ENCODE results near the gene MFAP2. TPM values are rescaled to one million over a fixed set of nuclear protein-coding genes. Genes with fewer than 3 reads are reported as not detected.
"Not testable (repeated sequence)": the region's sequence is repeated elsewhere in the genome, so short reads cannot be mapped to it uniquely, and the experiment has no call there.

MFAP2 gene
- total RNA-seq, 1 experiment from 2014 or later: 152 TPM

DNA sequence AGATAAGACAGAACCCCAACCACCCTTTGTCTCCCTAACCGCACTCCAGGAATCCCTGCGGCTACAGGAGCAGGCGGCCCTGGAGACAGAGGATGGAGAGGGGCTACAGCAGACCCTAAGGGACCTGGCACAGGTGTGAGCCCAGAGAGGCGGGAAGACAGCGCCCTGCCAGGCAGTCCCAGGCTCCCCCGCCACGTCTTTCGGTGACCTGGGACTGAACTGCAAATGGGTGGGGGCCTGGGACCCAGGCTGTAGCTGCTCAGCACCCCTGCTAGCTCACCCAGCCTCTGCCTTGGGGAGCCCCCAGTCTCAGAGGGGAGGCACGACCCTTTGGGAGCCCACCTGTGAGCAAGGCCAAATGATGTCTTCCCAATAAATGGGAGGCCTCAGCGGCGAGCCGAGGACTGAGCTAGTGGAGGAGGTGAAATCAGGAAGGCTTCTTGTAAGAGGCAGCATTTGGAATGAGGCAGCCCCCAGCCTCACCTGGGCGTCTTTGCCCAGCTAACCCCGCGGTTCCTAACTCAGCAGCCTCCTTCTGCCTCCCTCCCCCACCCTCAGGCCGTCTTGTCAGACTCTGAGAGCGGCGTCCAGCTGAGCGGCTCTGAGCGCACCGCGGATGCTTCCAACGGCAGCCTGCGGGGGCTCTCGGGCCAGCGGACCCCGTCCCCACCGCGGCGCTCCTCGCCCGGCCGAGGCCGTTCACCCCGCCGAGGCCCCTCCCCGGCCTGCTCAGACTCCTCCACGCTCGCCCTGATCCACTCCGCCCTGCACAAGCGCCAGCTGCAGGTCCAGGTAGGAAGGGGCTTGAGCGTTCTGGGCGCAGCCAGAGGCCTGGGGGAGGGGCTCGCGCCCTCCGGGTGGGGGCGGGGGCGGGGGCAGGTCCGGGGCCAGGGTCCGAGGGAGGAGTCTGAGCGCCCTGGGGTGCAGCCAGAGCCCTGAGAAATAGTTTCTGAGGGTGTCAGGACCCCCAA, 41.8 kb downstream of the MFAP2 start:
- H3K14ac ChIP-seq (ENCODE audit: insufficient read depth, low read length): no peak overlapping the region
- peaks cover 8 to 13% of the 10 kb centered on the region in 2 experiments for H3K4me1 Mint-ChIP-seq
- H3K4ac ChIP-seq (ENCODE audit: low read depth, low read length): no peak overlapping the region
- no peaks in the 10 kb centered on the region for H3K4me1 ChIP-seq (ENCODE audit: insufficient read depth, low read length)
- H3K9me3 ChIP-seq (ENCODE audit: control insufficient read depth, low read depth, low read length): no peaks in the 10 kb centered on the region
- no peak overlapping the region for H4K5ac ChIP-seq (ENCODE audit: insufficient read length, low read depth, low read length)
- no peaks in the 10 kb centered on the region for H3K79me1 ChIP-seq (ENCODE audit: insufficient read depth, low read depth, low read length, poor library complexity, severe bottlenecking)
- H2BK15ac ChIP-seq (ENCODE audit: low read depth, low read length): no peak overlapping the region
- no peaks in the 10 kb centered on the region for H3K79me2 ChIP-seq (ENCODE audit: insufficient read depth, low read length)
- no peak overlapping the region for H2AFZ ChIP-seq (ENCODE audit: low read length)
- H3K36me3 Mint-ChIP-seq (ENCODE audit: insufficient read depth in 1 of 3, low read depth in 3 of 3): peaks cover 25 to 53% (median 38%) of the 10 kb centered on the region in 3 experiments
- no peak overlapping the region for H3T11ph ChIP-seq (ENCODE audit: low read length)
- H4K20me1 ChIP-seq (ENCODE audit: control insufficient read depth, insufficient read depth, insufficient read length): no peaks in the 10 kb centered on the region
- H3K23ac ChIP-seq (ENCODE audit: insufficient read length, low read depth, low read length): no peak overlapping the region
- H4K8ac ChIP-seq (replicated peaks; ENCODE audit: insufficient read length, low read depth, low read length): no peak overlapping the region
- no peak overlapping the region for H2BK5ac ChIP-seq (ENCODE audit: insufficient read length, low read length)
- H4K91ac ChIP-seq (ENCODE audit: insufficient read length, low read depth, low read length): no peak overlapping the region
- H3K27ac ChIP-seq (ENCODE audit: insufficient read length, low read depth, low read length): no peak overlapping the region
- peaks cover 3% of the 10 kb centered on the region; the same call in 1 of the 2 replicates for H3K27me3 ChIP-seq (ENCODE audit: insufficient read depth, low read length)
- TF ChIP-seq, protein P1, sequence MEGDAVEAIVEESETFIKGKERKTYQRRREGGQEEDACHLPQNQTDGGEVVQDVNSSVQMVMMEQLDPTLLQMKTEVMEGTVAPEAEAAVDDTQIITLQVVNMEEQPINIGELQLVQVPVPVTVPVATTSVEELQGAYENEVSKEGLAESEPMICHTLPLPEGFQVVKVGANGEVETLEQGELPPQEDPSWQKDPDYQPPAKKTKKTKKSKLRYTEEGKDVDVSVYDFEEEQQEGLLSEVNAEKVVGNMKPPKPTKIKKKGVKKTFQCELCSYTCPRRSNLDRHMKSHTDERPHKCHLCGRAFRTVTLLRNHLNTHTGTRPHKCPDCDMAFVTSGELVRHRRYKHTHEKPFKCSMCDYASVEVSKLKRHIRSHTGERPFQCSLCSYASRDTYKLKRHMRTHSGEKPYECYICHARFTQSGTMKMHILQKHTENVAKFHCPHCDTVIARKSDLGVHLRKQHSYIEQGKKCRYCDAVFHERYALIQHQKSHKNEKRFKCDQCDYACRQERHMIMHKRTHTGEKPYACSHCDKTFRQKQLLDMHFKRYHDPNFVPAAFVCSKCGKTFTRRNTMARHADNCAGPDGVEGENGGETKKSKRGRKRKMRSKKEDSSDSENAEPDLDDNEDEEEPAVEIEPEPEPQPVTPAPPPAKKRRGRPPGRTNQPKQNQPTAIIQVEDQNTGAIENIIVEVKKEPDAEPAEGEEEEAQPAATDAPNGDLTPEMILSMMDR (conservative IDR thresholded peaks at IDR 0.05): no peak
- no peak overlapping the region for H3K56ac ChIP-seq (ENCODE audit: insufficient read length, low read depth, low read length)
- no peaks in the 10 kb centered on the region for H3K9me3 Mint-ChIP-seq
- no CpG with 5 or more reads among the region's 51 CpGs for WGBS (ENCODE audit: extremely low coverage, insufficient read length, low lambda C conversion rate)
- no peak overlapping the region for H2BK12ac ChIP-seq (ENCODE audit: insufficient read length, low read depth, low read length)
- H3K9ac ChIP-seq (ENCODE audit: extremely low read depth, insufficient read length, low read length): no peak overlapping the region
- no peak overlapping the region for H3K4me2 ChIP-seq (ENCODE audit: insufficient read depth, insufficient read length, low read length)
- no peaks in the 10 kb centered on the region; the same call in 1 of the 2 replicates for H3K27me3 Mint-ChIP-seq (ENCODE audit: low read depth)
- H2BK120ac ChIP-seq (ENCODE audit: low read depth, low read length, poor library complexity, severe bottlenecking): no peak overlapping the region
- H2BK20ac ChIP-seq (ENCODE audit: low read depth, low read length, poor library complexity, severe bottlenecking): no peak overlapping the region
- no peak overlapping the region for H2AK5ac ChIP-seq (ENCODE audit: insufficient read length, low read length)
- peak overlapping the region in 1 of 3 experiments; percentile 96; a peak in 4 of 7 replicates for H3K27ac Mint-ChIP-seq
- no peak overlapping the region for H3K18ac ChIP-seq (ENCODE audit: insufficient read length, low read depth, low read length)
- H3K23me2 ChIP-seq (ENCODE audit: insufficient read length, low read depth, low read length, poor library complexity, severe bottlenecking): no peaks in the 10 kb centered on the region
- peak overlapping the region; percentile 25 to 43; a peak in 2 of 5 replicates for H3K4me3 Mint-ChIP-seq
- DNase-seq: peak; percentile 73

DNA sequence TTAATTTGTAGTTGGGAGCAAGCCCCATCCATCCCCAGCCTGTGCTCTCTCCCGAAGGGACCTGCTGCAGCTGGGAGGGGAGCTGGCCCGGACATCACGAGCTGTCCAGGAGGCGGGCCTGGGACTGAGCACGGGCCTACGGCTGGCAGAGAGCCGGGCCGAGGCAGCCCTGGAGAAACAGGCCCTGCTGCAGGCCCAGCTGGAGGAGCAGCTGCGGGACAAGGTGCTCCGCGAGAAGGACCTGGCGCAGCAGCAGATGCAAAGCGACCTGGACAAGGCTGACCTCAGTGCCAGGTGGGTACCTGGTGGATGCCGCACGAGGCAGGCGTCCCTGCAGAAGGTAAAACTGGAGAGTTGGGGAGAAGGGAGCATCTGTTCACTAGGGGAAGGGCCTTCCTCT, 43.8 kb downstream of the MFAP2 start:
- H4K5ac ChIP-seq (ENCODE audit: insufficient read length, low read depth, low read length); H3T11ph ChIP-seq (ENCODE audit: low read length); H3K56ac ChIP-seq (ENCODE audit: insufficient read length, low read depth, low read length); H2BK20ac ChIP-seq (ENCODE audit: low read depth, low read length, poor library complexity, severe bottlenecking); DNase-seq; H3K4me2 ChIP-seq (ENCODE audit: insufficient read depth, insufficient read length, low read length); H3K79me2 ChIP-seq (ENCODE audit: insufficient read depth, low read length); H2BK15ac ChIP-seq (ENCODE audit: low read depth, low read length); H2BK5ac ChIP-seq (ENCODE audit: insufficient read length, low read length); H3K27me3 ChIP-seq (ENCODE audit: insufficient read depth, low read length); H4K8ac ChIP-seq (replicated peaks; ENCODE audit: insufficient read length, low read depth, low read length); H2AFZ ChIP-seq (ENCODE audit: low read length); H3K18ac ChIP-seq (ENCODE audit: insufficient read length, low read depth, low read length); H3K9me3 ChIP-seq (ENCODE audit: control insufficient read depth, low read depth, low read length); H4K20me1 ChIP-seq (ENCODE audit: control insufficient read depth, insufficient read depth, insufficient read length); H3K27ac ChIP-seq (ENCODE audit: insufficient read length, low read depth, low read length); H3K27me3 Mint-ChIP-seq (ENCODE audit: low read depth); H2BK12ac ChIP-seq (ENCODE audit: insufficient read length, low read depth, low read length); H4K91ac ChIP-seq (ENCODE audit: insufficient read length, low read depth, low read length); H3K23ac ChIP-seq (ENCODE audit: insufficient read length, low read depth, low read length); H3K23me2 ChIP-seq (ENCODE audit: insufficient read length, low read depth, low read length, poor library complexity, severe bottlenecking); H3K9ac ChIP-seq (ENCODE audit: extremely low read depth, insufficient read length, low read length); H2BK120ac ChIP-seq (ENCODE audit: low read depth, low read length, poor library complexity, severe bottlenecking); H3K27ac Mint-ChIP-seq; H3K79me1 ChIP-seq (ENCODE audit: insufficient read depth, low read depth, low read length, poor library complexity, severe bottlenecking); H3K14ac ChIP-seq (ENCODE audit: insufficient read depth, low read length); H3K9me3 Mint-ChIP-seq; H3K4me3 Mint-ChIP-seq; H2AK5ac ChIP-seq (ENCODE audit: insufficient read length, low read length); H3K4me1 ChIP-seq (ENCODE audit: insufficient read depth, low read length); H3K4ac ChIP-seq (ENCODE audit: low read depth, low read length): not testable (repeated sequence)
- Mint-ChIP-seq H3K4me1 (peaks cover 8 to 13% of the 10 kb centered on the region in 2 experiments), H3K36me3 (ENCODE audit: insufficient read depth in 1 of 3, low read depth in 3 of 3) (peaks cover 22 to 44% (median 36%) of the 10 kb centered on the region in 3 experiments)
- no CpG with 5 or more reads among the region's 16 CpGs for WGBS (ENCODE audit: extremely low coverage, insufficient read length, low lambda C conversion rate)

Measured in H9 (cell line).